Measurements from ENCODE around the gene RNF144B. TPM values are rescaled to one million over a fixed set of nuclear protein-coding genes. Genes with fewer than 3 reads are reported as not detected.

The RNF144B gene
- total and polyA plus RNA-seq, 2 donors (not counting 1 experiment from before 2014, with no cell fraction given), result 3.0 to 17.0 TPM

- intact Hi-C loops (cut with micrococcal nuclease), result no loop called here
- Mint-ChIP-seq H3K4me3 (no peak overlapping the region), H3K27me3 (no peaks in the 10 kb centered on the region), H3K4me1 (peaks cover 11% of the 10 kb centered on the region), H3K9me3 (ENCODE audit: insufficient read depth) (no peaks in the 10 kb centered on the region), H3K27ac (no peak overlapping the region)
- no peak for TF ChIP-seq EZH2 (IDR thresholded peaks at IDR 0.05; ENCODE audit: borderline replicate concordance, insufficient read depth, low read depth, low read length, poor library complexity, severe bottlenecking)
- TF ChIP-seq, protein P1, sequence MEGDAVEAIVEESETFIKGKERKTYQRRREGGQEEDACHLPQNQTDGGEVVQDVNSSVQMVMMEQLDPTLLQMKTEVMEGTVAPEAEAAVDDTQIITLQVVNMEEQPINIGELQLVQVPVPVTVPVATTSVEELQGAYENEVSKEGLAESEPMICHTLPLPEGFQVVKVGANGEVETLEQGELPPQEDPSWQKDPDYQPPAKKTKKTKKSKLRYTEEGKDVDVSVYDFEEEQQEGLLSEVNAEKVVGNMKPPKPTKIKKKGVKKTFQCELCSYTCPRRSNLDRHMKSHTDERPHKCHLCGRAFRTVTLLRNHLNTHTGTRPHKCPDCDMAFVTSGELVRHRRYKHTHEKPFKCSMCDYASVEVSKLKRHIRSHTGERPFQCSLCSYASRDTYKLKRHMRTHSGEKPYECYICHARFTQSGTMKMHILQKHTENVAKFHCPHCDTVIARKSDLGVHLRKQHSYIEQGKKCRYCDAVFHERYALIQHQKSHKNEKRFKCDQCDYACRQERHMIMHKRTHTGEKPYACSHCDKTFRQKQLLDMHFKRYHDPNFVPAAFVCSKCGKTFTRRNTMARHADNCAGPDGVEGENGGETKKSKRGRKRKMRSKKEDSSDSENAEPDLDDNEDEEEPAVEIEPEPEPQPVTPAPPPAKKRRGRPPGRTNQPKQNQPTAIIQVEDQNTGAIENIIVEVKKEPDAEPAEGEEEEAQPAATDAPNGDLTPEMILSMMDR (IDR thresholded peaks at IDR 0.05), result no peak
- DNase-seq, result no peak
- H2AFZ ChIP-seq (ENCODE audit: insufficient read depth, low read depth, low read length, poor library complexity, severe bottlenecking), result no peak overlapping the region
- H4K20me1 ChIP-seq (ENCODE audit: control insufficient read depth, insufficient read depth, low read length, poor library complexity, severe bottlenecking), result no peaks in the 10 kb centered on the region
- no peak overlapping the region for H3K9ac ChIP-seq (ENCODE audit: low read length)
- H3K27ac ChIP-seq (ENCODE audit: low read length in 2 of 2), result no peak overlapping the region
- H3K4me2 ChIP-seq (replicated peaks; ENCODE audit: low read depth, low read length, poor library complexity, severe bottlenecking), result no peak overlapping the region
- H3K27me3 ChIP-seq (replicated peaks in 1 of 4; ENCODE audit: control extremely low read depth in 1 of 4, control insufficient read depth in 3 of 4, insufficient read depth in 4 of 4, low read length in 3 of 4), result no peaks in the 10 kb centered on the region
- no peaks in the 10 kb centered on the region for H3K79me2 ChIP-seq (ENCODE audit: control insufficient read depth, insufficient read depth, low read length)
- ChIA-PET CTCF (interaction anchor here (0.7 to 7.9 kb wide), 8 partner anchors 120 to 379 kb away, joined by 3 to 379 read pairs (median 3); partner anchors contain the start of gene RNF144B), POLR2A (no interaction called here)
- no peak for ATAC-seq (ENCODE audit: low read depth)
- WGBS (ENCODE audit: insufficient coverage), result 94% methylated on average over 13 of the region's 15 CpGs
- H3K4me3 ChIP-seq (ENCODE audit: control extremely low read depth in 1 of 5, extremely low read depth in 1 of 5, insufficient read depth in 1 of 5, low read depth in 2 of 5, low read length in 4 of 5), result no peak overlapping the region
- no peaks in the 10 kb centered on the region for H3K9me3 ChIP-seq (ENCODE audit: control extremely low read depth in 1 of 3, control insufficient read depth in 2 of 3, insufficient read depth in 1 of 3, low read length in 2 of 3)
- no peaks in the 10 kb centered on the region for H3K36me3 ChIP-seq (replicated peaks in 1 of 2; ENCODE audit: control extremely low read depth in 1 of 2, control insufficient read depth in 1 of 2, extremely low read depth in 1 of 2, insufficient read depth in 2 of 2, low read length in 1 of 2)
- H3K4me1 ChIP-seq (ENCODE audit: control insufficient read depth in 2 of 2, insufficient read depth in 2 of 2, low read length in 2 of 2), result peaks cover 7 to 15% of the 10 kb centered on the region in 2 donors
Observed at GRCh38 chr6:18506382-18507017, 119.3 kb downstream of the RNF144B start.

GRCh38 chr6:18507018-18507415 is 119.9 kb downstream of the RNF144B start:
- Histone ChIP-seq H3K4me2 (replicated peaks; ENCODE audit: low read depth, low read length, poor library complexity, severe bottlenecking) (no peak overlapping the region), H3K27ac (ENCODE audit: low read length in 2 of 2) (no peak overlapping the region), H3K79me2 (ENCODE audit: control insufficient read depth, insufficient read depth, low read length) (no peaks in the 10 kb centered on the region), H3K4me1 (ENCODE audit: control insufficient read depth in 2 of 2, insufficient read depth in 2 of 2, low read length in 2 of 2) (peaks cover 3 to 10% of the 10 kb centered on the region in 2 donors), H3K4me3 (ENCODE audit: control extremely low read depth in 1 of 5, extremely low read depth in 1 of 5, insufficient read depth in 1 of 5, low read depth in 2 of 5, low read length in 4 of 5) (no peak overlapping the region), H2AFZ (ENCODE audit: insufficient read depth, low read depth, low read length, poor library complexity, severe bottlenecking) (no peak overlapping the region), H3K9ac (ENCODE audit: low read length) (no peak overlapping the region), H3K36me3 (replicated peaks in 1 of 2; ENCODE audit: control extremely low read depth in 1 of 2, control insufficient read depth in 1 of 2, extremely low read depth in 1 of 2, insufficient read depth in 2 of 2, low read length in 1 of 2) (no peaks in the 10 kb centered on the region), H3K27me3 (replicated peaks in 1 of 4; ENCODE audit: control extremely low read depth in 1 of 4, control insufficient read depth in 3 of 4, insufficient read depth in 4 of 4, low read length in 3 of 4) (no peaks in the 10 kb centered on the region), H4K20me1 (ENCODE audit: control insufficient read depth, insufficient read depth, low read length, poor library complexity, severe bottlenecking) (no peaks in the 10 kb centered on the region), H3K9me3 (ENCODE audit: control extremely low read depth in 1 of 3, control insufficient read depth in 2 of 3, insufficient read depth in 1 of 3, low read length in 2 of 3) (no peaks in the 10 kb centered on the region)
- no peaks in the 10 kb centered on the region for H3K27me3 Mint-ChIP-seq
- TF ChIP-seq, protein P1 (IDR thresholded peaks at IDR 0.05), result no peak
- TF ChIP-seq EZH2 (IDR thresholded peaks at IDR 0.05; ENCODE audit: borderline replicate concordance, insufficient read depth, low read depth, low read length, poor library complexity, severe bottlenecking), result no peak
- H3K9me3 Mint-ChIP-seq (ENCODE audit: insufficient read depth), result no peaks in the 10 kb centered on the region
- no peak overlapping the region for H3K4me3 Mint-ChIP-seq
- H3K27ac Mint-ChIP-seq, result no peak overlapping the region
- intact Hi-C loops (cut with micrococcal nuclease), result no loop called here
- WGBS (ENCODE audit: insufficient coverage), result 76% methylated on average over 7 of the region's 7 CpGs
- H3K4me1 Mint-ChIP-seq, result peaks cover 6% of the 10 kb centered on the region
- ChIA-PET CTCF (interaction anchor here (1.5 to 7.9 kb wide), 2 partner anchors 181 to 379 kb away, joined by 3 to 379 read pairs; no protein-coding TSS in a partner anchor), POLR2A (no interaction called here)
- no peak for ATAC-seq (ENCODE audit: low read depth)
- no peak for DNase-seq
